ENCODE results near the gene NEUROG2.
"Not testable (repeated sequence)": the region's sequence is repeated elsewhere in the genome, so short reads cannot be mapped to it uniquely, and the experiment has no call there.

The NEUROG2 gene

GRCh38 chr4:112492321-112492720 is 23.7 kb downstream of the NEUROG2 start:
- DNase-seq (ENCODE audit: low read depth in 3 of 3) = no peak

DNA sequence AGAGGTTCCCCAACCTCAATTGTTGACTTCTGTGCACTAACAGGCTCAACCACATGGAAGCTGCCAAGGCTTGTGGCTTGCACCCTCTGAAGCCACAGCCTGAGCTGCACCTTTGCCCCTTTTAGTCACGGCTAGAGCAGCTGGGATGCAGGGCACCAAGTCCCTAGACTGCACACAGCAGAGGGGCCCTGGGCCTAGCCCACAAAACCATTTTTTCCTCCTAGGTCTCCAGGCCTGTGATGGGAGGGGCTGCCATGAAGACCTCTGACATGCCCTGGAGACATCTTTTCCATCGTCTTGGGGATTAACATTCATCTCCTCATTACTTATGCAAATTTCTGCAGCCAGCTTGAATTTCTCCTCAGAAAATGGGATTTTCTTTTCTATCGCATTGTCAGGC is 25.2 kb downstream of the NEUROG2 start:
- not testable (repeated sequence) for DNase-seq (ENCODE audit: low read depth in 3 of 3)

DNA sequence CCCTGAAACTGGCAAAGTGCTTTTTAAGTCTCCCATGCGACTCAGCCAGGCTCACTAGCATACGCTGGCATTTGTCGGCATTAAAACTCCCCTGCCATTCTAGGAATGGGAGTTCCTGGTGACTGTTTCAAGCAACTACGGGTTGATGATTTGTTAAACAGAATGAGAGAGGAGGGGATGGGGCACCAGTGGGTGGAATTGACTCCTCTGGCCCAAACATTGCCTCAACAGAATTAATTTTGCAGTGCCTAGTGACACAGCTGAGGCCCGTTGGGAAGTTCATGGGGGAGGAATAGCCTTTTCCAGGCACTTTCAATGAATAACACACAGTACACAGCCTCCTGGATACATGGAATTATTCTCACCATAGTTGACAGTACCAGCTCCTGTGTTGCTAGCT is 30.1 kb downstream of the NEUROG2 start:
- no peak for DNase-seq (ENCODE audit: low read depth in 3 of 3)

- DNase-seq (ENCODE audit: low read depth in 3 of 3) = no peak
Measured at GRCh38 chr4:112473985-112474384, 42.0 kb downstream of the NEUROG2 start.

GRCh38 chr4:112472318-112472717 is 43.7 kb downstream of the NEUROG2 start:
- no peak for DNase-seq (ENCODE audit: low read depth in 3 of 3)
